ENCODE measurements around the gene CRYGA.

GRCh38 chr2:208128136-208128535 is 35.3 kb downstream of the CRYGA start:
- TF ChIP-seq CTCF (IDR thresholded peaks at IDR 0.05; ENCODE audit: extremely low read depth in 1 of 2, insufficient read depth in 1 of 2, low read depth in 1 of 2, low read length in 2 of 2) (no peak), EZH2 (IDR thresholded peaks at IDR 0.05; ENCODE audit: borderline replicate concordance, low read depth, low read length, severe bottlenecking) (no peak), MYC (IDR thresholded peaks at IDR 0.05; ENCODE audit: low read depth, low read length) (no peak), POLR2A (IDR thresholded peaks at IDR 0.05; ENCODE audit: low read depth, low read length) (no peak)
- TF ChIP-seq, protein P1, sequence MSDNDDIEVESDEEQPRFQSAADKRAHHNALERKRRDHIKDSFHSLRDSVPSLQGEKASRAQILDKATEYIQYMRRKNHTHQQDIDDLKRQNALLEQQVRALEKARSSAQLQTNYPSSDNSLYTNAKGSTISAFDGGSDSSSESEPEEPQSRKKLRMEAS (IDR thresholded peaks at IDR 0.05; ENCODE audit: insufficient read depth, insufficient read length) = no peak

All from endothelial cell of umbilical vein (primary cell).